Neural crest cell (in vitro differentiated cells): ENCODE data around the gene EPPIN. TPM values are rescaled to one million over a fixed set of nuclear protein-coding genes. Genes with fewer than 3 reads are reported as not detected.
A peak's percentile ranks its signal among the peaks of the same experiment; 100 is the strongest.

Experiments
- DNase-seq: peaks from one replicate; pipeline ENCODE4 v3.0.0; 2021; ENCODE audit warnings: low read depth, mixed read lengths, low spot score
- H3K27ac Mint-ChIP-seq: one replicate; pipeline ENCODE4 v1.8.0; 2021; ENCODE audit warnings: mild to moderate bottlenecking, mixed read lengths; ENCODE audit not compliant: unreplicated experiment
- H3K27me3 Mint-ChIP-seq: 2 replicates; pipeline ENCODE4 v1.8.0; 2021; ENCODE audit warnings: low read depth, mild to moderate bottlenecking, mixed read lengths
- H3K36me3 Mint-ChIP-seq: 2 replicates; pipeline ENCODE4 v1.8.0; 2021; ENCODE audit warnings: low read depth, mild to moderate bottlenecking, mixed read lengths
- H3K4me1 Mint-ChIP-seq: 2 replicates; pipeline ENCODE4 v1.8.0; 2021; ENCODE audit warnings: mixed read lengths
- H3K4me3 Mint-ChIP-seq: one replicate; pipeline ENCODE4 v1.8.0; 2021; ENCODE audit warnings: mild to moderate bottlenecking, mixed read lengths
- H3K9me3 Mint-ChIP-seq: 2 replicates; pipeline ENCODE4 v1.8.0; 2021; ENCODE audit warnings: mixed read lengths
- CTCF ChIP-seq: fragments of 200-600 bp; sonication (generic); conservative IDR thresholded peaks from 2 replicates; pipeline ENCODE4 v1.5.0; 2021; ENCODE audit warnings: antibody characterized with exemption, mild to moderate bottlenecking
- long read RNA-seq: library from polyadenylated mRNA; unstranded; transcript quantifications from one replicate; pipeline ENCODE4 v2.0.0, GENCODE V29; 2020
- total RNA-seq: library from RNA; stranded (reverse); gene quantifications from 2 replicates; pipeline ENCODE4 v1.2.1, GENCODE V29; 2021

The EPPIN gene
- not detected in 2 replicates for total RNA-seq
- long read RNA-seq = 0 reads

DNA sequence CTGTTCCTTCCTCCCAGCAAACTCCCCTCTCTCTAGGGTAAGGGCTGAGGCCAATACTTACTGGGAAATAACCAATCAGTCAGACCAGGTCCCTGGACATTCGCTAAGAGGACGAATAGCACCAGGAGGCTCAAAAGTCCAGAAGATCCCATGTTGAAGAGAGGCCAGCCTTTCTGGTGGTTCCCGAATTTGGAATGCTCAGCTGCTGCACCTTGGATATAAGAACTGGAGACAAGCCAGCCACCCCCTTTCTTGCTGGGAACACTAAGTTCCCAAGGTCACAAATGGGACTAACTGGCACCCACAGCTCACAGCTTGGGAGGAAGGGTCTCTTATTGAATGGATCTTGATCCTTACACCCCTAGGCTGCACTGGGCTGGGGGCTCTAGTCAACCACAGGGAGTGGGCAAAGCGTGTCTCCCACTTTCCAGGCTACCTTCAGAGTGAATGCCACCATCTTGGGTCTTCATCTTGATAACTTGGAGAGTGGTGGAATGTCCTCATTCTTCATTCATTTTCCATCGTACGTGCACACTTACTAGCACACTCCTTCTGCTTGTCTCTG, at the start of gene EPPIN:
Gene EPPIN, minus strand, starts transcription at position 196 of the 565 bp plus-strand sequence. Its CDS starts 44 bp downstream, at position 152.
- no peak within 1 kb of the TSS for H3K27ac Mint-ChIP-seq
- no peak within 1 kb of the TSS for H3K4me3 Mint-ChIP-seq
- no peaks in the 10 kb centered on the region for H3K36me3 Mint-ChIP-seq
- no peak for TF ChIP-seq CTCF
- DNase-seq = no peak
- peaks cover 54% of the 10 kb centered on the region for H3K27me3 Mint-ChIP-seq
- H3K9me3 Mint-ChIP-seq = peaks cover 10% of the 10 kb centered on the region
- no peaks in the 10 kb centered on the region for H3K4me1 Mint-ChIP-seq

DNA sequence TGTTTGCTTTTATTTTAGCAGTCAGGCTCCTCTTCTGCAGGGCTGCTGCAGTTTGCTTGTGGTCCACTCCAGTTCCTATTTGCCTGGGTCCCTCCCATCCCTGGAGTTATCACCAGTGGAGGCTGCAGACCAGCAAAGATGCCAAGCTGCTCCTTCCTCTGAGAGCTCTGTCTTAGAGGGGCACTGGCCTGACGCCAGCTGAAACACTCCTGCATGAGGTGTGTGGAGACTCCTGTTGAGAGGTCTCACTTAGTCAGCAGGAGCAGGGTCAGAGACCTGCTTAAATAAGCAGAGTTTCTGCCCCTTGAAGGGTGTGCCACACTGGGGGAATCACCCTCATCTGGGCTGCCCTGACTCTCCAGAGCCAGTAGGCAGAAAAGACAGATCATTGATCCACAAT, 48.0 kb upstream of the EPPIN start:
- Mint-ChIP-seq H3K4me1 (no peaks in the 10 kb centered on the region), H3K4me3 (no peak overlapping the region), H3K27ac (no peak overlapping the region), H3K27me3 (peaks cover 32% of the 10 kb centered on the region), H3K9me3 (peaks cover 12% of the 10 kb centered on the region), H3K36me3 (no peaks in the 10 kb centered on the region)
- TF ChIP-seq CTCF = no peak
- DNase-seq = no peak

DNA sequence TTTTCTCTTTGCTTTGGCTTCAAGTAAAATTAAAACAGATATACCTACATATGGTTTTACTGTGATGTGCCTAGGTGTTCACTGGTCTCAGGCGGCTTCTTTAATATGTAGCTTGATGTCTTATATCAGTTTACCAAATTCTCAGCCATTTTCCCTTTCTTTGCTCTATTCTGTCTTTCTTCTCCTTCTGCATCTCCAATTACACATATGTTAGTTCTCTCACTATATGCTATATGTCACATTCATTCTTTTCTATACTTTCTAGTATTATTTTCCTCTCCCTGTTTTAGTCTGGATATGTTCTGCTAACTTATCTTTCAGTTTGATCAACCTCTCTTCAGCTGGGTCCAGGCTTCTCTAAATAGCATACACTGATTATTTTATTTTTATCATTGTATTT, 46.3 kb upstream of the EPPIN start:
- no peak for TF ChIP-seq CTCF
- DNase-seq = no peak
- Mint-ChIP-seq H3K27me3 (peaks cover 36% of the 10 kb centered on the region), H3K4me3 (no peak overlapping the region), H3K9me3 (peaks cover 8% of the 10 kb centered on the region), H3K36me3 (no peaks in the 10 kb centered on the region), H3K4me1 (no peaks in the 10 kb centered on the region), H3K27ac (no peak overlapping the region)

DNA sequence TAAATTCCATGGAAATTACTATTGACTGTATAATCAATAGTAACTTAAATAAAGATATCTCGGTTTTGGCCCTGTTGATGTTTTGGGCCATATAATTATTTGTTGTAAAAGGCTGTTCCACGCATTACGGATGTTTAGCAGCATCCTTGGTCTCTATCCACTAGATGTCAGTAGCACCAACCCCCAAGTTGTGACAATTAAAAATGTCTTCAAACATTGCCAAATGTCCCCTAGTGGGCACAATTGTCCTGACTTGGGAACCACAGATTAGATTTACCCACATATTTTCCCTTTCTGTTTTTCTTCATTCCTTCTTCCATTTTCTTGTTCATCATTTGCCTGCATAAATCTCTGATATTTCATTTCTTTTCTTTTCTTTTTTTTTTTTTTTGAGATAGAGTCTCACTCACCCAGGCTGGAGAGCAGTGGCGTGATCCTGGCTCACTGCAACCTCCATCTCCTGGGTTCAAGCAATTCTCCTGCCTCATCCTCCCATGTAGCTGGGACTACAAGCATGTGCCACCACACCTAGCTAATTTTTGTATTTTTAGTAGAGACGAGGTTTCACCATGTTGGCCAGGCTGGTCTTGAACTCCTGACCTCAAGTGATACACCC, 45.5 kb upstream of the EPPIN start:
- peak; percentile 14 for DNase-seq
- peaks cover 7% of the 10 kb centered on the region for H3K9me3 Mint-ChIP-seq
- TF ChIP-seq CTCF = peak; percentile 77
- no peaks in the 10 kb centered on the region for H3K36me3 Mint-ChIP-seq
- peaks cover 35% of the 10 kb centered on the region for H3K27me3 Mint-ChIP-seq
- no peaks in the 10 kb centered on the region for H3K4me1 Mint-ChIP-seq
- no peak overlapping the region for H3K27ac Mint-ChIP-seq
- H3K4me3 Mint-ChIP-seq = no peak overlapping the region

GRCh38 chr20:45589725-45590124, 42.5 kb upstream of the EPPIN start:
- TF ChIP-seq CTCF = no peak
- Mint-ChIP-seq H3K9me3 (peaks cover 7% of the 10 kb centered on the region), H3K4me1 (no peaks in the 10 kb centered on the region), H3K27me3 (peaks cover 28% of the 10 kb centered on the region), H3K36me3 (no peaks in the 10 kb centered on the region), H3K4me3 (no peak overlapping the region), H3K27ac (no peak overlapping the region)
- DNase-seq = no peak
